H1 (cell line): ENCODE data around the gene DENND1A. TPM values are rescaled to one million over a fixed set of nuclear protein-coding genes. Genes with fewer than 3 reads are reported as not detected.

Source experiments
- NRF1 ChIP-seq: IDR thresholded peaks from 2 replicates; pipeline ENCODE4 v1.6.1; 2011; ENCODE audit warnings: mild to moderate bottlenecking, low read depth, low read length, improper control_type of control experiment
- SIRT6 ChIP-seq: IDR thresholded peaks from one replicate; pipeline ENCODE4 v1.7.1; 2012; ENCODE audit warnings: low read length, inconsistent platforms
- polyA plus RNA-seq, 7 experiments: library from polyadenylated mRNA; depleted of rRNA in 3 of 7; stranded (reverse) in 5 of 7; unstranded in 2 of 7; fragments of >200 nt in 5 of 7; fragments of 200-250 nt in 2 of 7; gene quantifications; 1 replicate in 5 of 7; 2 replicates in 1 of 7; 4 replicates in 1 of 7; pipeline versions ENCODE4 v1.2.1 to v1.2.3, GENCODE V29; 2011 to 2013; ENCODE audit warnings: missing spikeins in 2 of 7, mixed read lengths in 2 of 7
- total RNA-seq: library from RNA; stranded (reverse); fragmentation: NEBNext Ultra II Directional; extraction: Animal tissue kit (Norgen Biotek cat#: 25700); gene quantifications from 2 replicates; pipeline ENCODE4 v1.2.1, GENCODE V29; 2021

The DENND1A gene
- total and polyA plus RNA-seq, 2 of the 8 experiments (the other 6 are each of a cell fraction or from before 2014, with no cell fraction given) = 24.1 to 26.4 TPM

- TF ChIP-seq SIRT6 = no peak
- no peak for TF ChIP-seq NRF1
- TF ChIP-seq, all 59 proteins: peak for 0
Measured at GRCh38 chr9:123798195-123798594, 131.7 kb downstream of the DENND1A start (continued).
